Progenitor cell of endocrine pancreas (in vitro differentiated cells): Measurements from ENCODE around the gene PDIA4. TPM values are rescaled to one million over a fixed set of nuclear protein-coding genes. Genes with fewer than 3 reads are reported as not detected.

Experiments used
- DNase-seq: peaks from one replicate; pipeline ENCODE4 v3.0.0; 2021; ENCODE audit warnings: low spot score; ENCODE audit not compliant: unreplicated experiment
- H3K27ac Mint-ChIP-seq: 2 replicates; pipeline ENCODE4 v1.8.0; 2021; ENCODE audit warnings: mild to moderate bottlenecking, moderate library complexity, mixed read lengths
- H3K27me3 Mint-ChIP-seq: 2 replicates; pipeline ENCODE4 v1.8.0; 2021; ENCODE audit warnings: mixed read lengths
- H3K36me3 Mint-ChIP-seq: 2 replicates; pipeline ENCODE4 v1.8.0; 2022; ENCODE audit warnings: mixed read lengths; ENCODE audit not compliant: insufficient read depth
- H3K4me1 Mint-ChIP-seq: 2 replicates; pipeline ENCODE4 v1.8.0; 2021; ENCODE audit warnings: low read depth, mixed read lengths
- H3K4me3 Mint-ChIP-seq: 2 replicates; pipeline ENCODE4 v1.8.0; 2021; ENCODE audit warnings: low read depth, mild to moderate bottlenecking, moderate library complexity, mixed read lengths
- H3K9me3 Mint-ChIP-seq: 2 replicates; pipeline ENCODE4 v1.8.0; 2021; ENCODE audit warnings: low read depth, mixed read lengths
- total RNA-seq: library from RNA; stranded (reverse); gene quantifications from 2 replicates; pipeline ENCODE4 v1.2.1, GENCODE V29; 2021
- TF ChIP-seq, protein P1 (sequence below): fragments of 200-600 bp; sonication (generic); IDR thresholded peaks from one replicate; pipeline ENCODE4 v1.5.0; 2021; ENCODE audit warnings: antibody characterized with exemption, mild to moderate bottlenecking; ENCODE audit not compliant: unreplicated experiment

PDIA4 gene
- total RNA-seq, 1 donor from 2014 or later, result 238 TPM

DNA sequence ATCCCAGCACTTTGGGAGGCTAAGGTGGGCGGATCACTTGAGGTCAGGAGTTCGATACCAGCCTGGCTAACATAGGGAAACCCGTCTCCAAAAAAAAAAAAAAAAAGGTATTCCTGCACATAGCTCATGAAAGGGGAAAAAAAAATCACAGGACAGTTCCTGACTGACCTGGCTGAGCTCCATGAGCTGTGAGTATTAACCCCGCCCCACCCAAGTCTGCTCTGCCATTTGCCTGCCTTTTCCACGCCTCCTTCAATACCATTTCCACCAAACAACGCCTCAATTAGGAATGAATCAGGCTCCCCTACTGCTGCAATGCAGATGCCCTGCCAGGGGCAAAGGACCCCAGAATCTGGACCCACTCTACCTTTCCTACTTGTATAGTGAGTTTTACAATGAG is 55.0 kb downstream of the PDIA4 start:
- Mint-ChIP-seq H3K27me3 (peaks cover 8% of the 10 kb centered on the region), H3K9me3 (no peaks in the 10 kb centered on the region), H3K27ac (no peak overlapping the region), H3K4me3 (no peak overlapping the region), H3K4me1 (no peaks in the 10 kb centered on the region), H3K36me3 (no peaks in the 10 kb centered on the region)
- no peak for DNase-seq
- TF ChIP-seq, protein P1, sequence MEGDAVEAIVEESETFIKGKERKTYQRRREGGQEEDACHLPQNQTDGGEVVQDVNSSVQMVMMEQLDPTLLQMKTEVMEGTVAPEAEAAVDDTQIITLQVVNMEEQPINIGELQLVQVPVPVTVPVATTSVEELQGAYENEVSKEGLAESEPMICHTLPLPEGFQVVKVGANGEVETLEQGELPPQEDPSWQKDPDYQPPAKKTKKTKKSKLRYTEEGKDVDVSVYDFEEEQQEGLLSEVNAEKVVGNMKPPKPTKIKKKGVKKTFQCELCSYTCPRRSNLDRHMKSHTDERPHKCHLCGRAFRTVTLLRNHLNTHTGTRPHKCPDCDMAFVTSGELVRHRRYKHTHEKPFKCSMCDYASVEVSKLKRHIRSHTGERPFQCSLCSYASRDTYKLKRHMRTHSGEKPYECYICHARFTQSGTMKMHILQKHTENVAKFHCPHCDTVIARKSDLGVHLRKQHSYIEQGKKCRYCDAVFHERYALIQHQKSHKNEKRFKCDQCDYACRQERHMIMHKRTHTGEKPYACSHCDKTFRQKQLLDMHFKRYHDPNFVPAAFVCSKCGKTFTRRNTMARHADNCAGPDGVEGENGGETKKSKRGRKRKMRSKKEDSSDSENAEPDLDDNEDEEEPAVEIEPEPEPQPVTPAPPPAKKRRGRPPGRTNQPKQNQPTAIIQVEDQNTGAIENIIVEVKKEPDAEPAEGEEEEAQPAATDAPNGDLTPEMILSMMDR, result no peak

DNA sequence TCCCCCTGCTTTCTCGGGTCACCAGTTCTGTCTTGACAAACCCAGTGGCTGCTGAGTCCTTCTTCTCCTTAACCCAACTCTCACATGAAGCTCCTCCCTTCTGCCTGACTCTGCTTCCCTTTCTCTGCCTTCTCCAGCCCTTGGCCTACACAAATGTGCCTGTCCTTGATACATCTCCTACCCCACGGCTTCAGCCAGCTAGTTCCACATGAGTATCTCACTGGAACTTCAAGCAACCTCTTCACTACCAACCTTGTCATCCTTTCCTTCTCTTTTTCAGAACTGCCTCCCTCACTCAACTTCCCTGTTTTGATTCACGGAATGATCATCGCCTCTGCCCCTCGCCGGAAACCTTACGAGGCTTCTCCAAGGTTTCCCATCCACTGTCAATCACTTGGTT is 55.9 kb downstream of the PDIA4 start:
- Mint-ChIP-seq H3K36me3 (no peaks in the 10 kb centered on the region), H3K4me3 (no peak overlapping the region), H3K27me3 (peaks cover 4% of the 10 kb centered on the region), H3K4me1 (no peaks in the 10 kb centered on the region), H3K27ac (no peak overlapping the region), H3K9me3 (no peaks in the 10 kb centered on the region)
- DNase-seq, result no peak
- TF ChIP-seq, protein P1, result no peak

DNA sequence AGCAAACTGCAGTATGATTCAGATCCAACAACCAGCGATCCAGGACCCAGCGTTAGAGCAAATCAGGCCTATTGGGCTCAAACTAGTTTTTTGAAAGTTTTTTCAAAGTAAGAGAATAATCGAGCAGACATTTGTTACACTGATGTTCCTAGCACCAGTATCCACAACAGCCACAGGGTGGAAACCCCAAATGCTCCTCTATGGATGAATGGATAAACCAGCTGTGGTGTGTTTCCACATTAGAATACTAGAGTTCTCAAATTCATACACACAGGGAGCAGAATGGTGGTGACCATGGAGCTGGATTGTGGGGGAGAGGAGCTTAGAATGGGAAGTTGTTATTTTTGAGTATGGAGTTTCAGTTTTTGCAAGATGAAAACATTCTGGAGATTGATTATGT is 60.7 kb downstream of the PDIA4 start:
- Mint-ChIP-seq H3K27me3 (peaks cover 4% of the 10 kb centered on the region), H3K4me3 (no peak overlapping the region), H3K36me3 (no peaks in the 10 kb centered on the region), H3K4me1 (peaks cover 4% of the 10 kb centered on the region), H3K27ac (no peak overlapping the region), H3K9me3 (no peaks in the 10 kb centered on the region)
- no peak for DNase-seq
- TF ChIP-seq, protein P1, result no peak

DNA sequence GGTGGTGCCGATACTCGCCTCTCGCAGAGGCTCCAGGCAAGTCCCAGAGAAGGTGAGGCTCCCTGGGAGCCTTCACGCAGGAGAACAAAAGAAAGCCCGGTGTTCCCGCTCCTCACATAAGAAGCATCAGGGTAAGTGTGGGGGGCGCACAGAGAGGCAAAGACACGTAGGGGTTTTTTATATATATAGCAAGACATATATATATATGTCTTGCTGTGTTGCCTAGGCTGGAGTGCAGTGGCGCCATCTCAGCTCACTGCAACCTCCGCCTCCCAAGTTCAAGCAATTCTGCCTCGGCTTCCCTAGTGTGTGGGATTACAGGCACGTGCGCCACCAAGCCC is 61.3 kb downstream of the PDIA4 start:
- Mint-ChIP-seq H3K4me3 (no peak overlapping the region), H3K27me3 (no peaks in the 10 kb centered on the region)

DNA sequence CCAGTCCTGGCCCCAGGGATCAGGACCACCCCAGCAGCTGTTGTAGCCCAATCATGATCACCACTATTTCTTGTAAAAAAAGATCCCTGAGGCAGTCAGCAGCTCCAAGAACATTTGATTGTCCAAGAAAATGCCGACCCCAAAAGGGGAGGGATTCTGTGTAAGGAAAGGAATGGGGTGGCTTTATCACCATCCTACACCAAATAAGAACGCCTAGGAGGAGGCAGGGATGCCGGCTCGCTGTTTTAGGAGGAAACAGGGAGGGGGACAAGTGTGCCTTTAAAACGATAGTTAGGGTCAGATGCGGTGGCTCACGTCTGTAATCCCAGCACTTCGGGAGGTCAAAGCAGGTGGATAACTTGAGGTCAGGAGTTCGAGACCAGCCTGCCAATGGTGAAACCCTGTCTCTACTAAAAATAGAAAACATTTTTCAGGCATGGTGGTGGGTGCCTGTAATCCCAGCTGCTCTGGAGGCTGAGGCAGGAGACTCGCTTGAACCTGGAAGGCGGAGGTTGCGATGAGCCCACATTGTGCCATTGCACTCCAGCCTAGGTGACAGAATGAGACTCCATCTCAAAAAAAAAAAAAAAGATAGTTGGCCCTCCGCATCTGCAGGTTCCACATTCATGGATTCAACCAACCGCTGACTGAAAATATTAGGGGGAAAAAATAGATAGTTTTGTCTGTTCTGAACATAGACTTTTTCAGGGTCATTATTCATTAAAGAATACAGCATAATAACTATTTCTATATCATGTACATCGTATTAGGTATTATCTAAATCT is 63.6 kb downstream of the PDIA4 start:
- peaks cover 5% of the 10 kb centered on the region for H3K4me1 Mint-ChIP-seq
- no peaks in the 10 kb centered on the region for H3K9me3 Mint-ChIP-seq
- H3K36me3 Mint-ChIP-seq, result no peaks in the 10 kb centered on the region
- TF ChIP-seq, protein P1, result no peak
- no peaks in the 10 kb centered on the region for H3K27me3 Mint-ChIP-seq
- DNase-seq, result no peak
- H3K4me3 Mint-ChIP-seq, result no peak overlapping the region
- H3K27ac Mint-ChIP-seq, result no peak overlapping the region

More for the DNA sequence above, 61.3 kb downstream of the PDIA4 start:
- H3K4me1 Mint-ChIP-seq, result peaks cover 5% of the 10 kb centered on the region
- H3K9me3 Mint-ChIP-seq, result no peaks in the 10 kb centered on the region
- peak overlapping the region; percentile 59 for H3K27ac Mint-ChIP-seq
- H3K36me3 Mint-ChIP-seq, result no peaks in the 10 kb centered on the region
- TF ChIP-seq, protein P1, result no peak
- no peak for DNase-seq
